A549 (cell line): ENCODE data around the gene NPAP1. TPM values are rescaled to one million over a fixed set of nuclear protein-coding genes. Genes with fewer than 3 reads are reported as not detected.

Experiments
- ATAC-seq, 2 experiments: fragments of 200-7000 bp in 1 of 2; fragments of >200 bp in 1 of 2; cut with Nextera tagmentation in 1 of 2; cut with Tn5 transposase in 1 of 2; 3 replicates each; pipeline versions ENCODE4 v1.8.0 to v1.9.1; 2018 to 2020; ENCODE audit warnings: mild to moderate bottlenecking in 1 of 2, moderate library complexity in 1 of 2
- CTCF ChIA-PET: fragments of 300-600 bp; sonication (Branson Sonifier 250); formaldehyde crosslinking; extraction: SDS; loops from one replicate; lab custom pipeline; 2021; ENCODE audit warnings: antibody characterized with exemption, inconsistent platforms; lab: Yijun Ruan, JAX
- POLR2A ChIA-PET: fragments of 350-600 bp; formaldehyde crosslinking; extraction: SDS; loops from one replicate; lab custom pipeline; 2021; ENCODE audit warnings: antibody characterized with exemption, inconsistent platforms; lab: Yijun Ruan, JAX
- DNase-seq, 2 experiments: peaks; one replicate each; pipeline versions ENCODE4 v3.0.0 to v3.0.0-alpha.2; 2011 to 2016; ENCODE audit warnings: low read depth in 1 of 2, low spot score in 1 of 2
- FAIRE-seq: peaks from 2 replicates; lab custom pipeline; 2011; peaks lifted over from hg19 to GRCh38; lab: Jason Lieb, UNC
- H3K27ac ChIP-seq, 2 experiments: fragments of >200 bp; sonication (Bioruptor Twin); formaldehyde crosslinking; 3 replicates each; pipeline ENCODE4 v1.5.1; 2016 to 2017
- H3K4me1 ChIP-seq: fragments of >200 bp; sonication (Bioruptor Twin); formaldehyde crosslinking; 3 replicates; pipeline ENCODE4 v1.6.1; 2016
- H3K4me2 ChIP-seq: fragments of >200 bp; sonication (Bioruptor Twin); formaldehyde crosslinking; 3 replicates; pipeline ENCODE4 v1.6.1; 2016
- H3K4me3 ChIP-seq: fragments of >200 bp; sonication (Bioruptor Twin); formaldehyde crosslinking; 3 replicates; pipeline ENCODE4 v1.5.1; 2016
- H3K9me3 ChIP-seq: fragments of >200 bp; sonication (Bioruptor Twin); formaldehyde crosslinking; 3 replicates; pipeline ENCODE4 v1.6.1; 2016
- BHLHE40 ChIP-seq: IDR thresholded peaks from 2 replicates; pipeline ENCODE4 v1.6.1; 2012; ENCODE audit warnings: low read depth, low read length, inconsistent platforms
- CEBPB ChIP-seq, 2 experiments: fragments of >200 bp in 1 of 2; sonication (Bioruptor Twin) in 1 of 2; formaldehyde crosslinking in 1 of 2; IDR thresholded peaks; 2 replicates each; pipeline ENCODE4 v1.6.1; 2012 to 2016
- CHD2 ChIP-seq: fragments of 150-350 bp; IDR thresholded peaks from 2 replicates; pipeline ENCODE4 v1.6.1; 2014; ENCODE audit warnings: low read length; ENCODE audit not compliant: partially characterized antibody
- EP300 ChIP-seq, 2 experiments: fragments of >200 bp; sonication (Bioruptor Twin); formaldehyde crosslinking; IDR thresholded peaks; 2 replicates in 1 of 2; 3 replicates in 1 of 2; pipeline ENCODE4 v1.6.1; 2016 to 2017
- FOSB ChIP-seq: fragments of 250-450 bp; sonication (Bioruptor Pico); IDR thresholded peaks from 2 replicates; pipeline ENCODE4 v1.5.0; 2020; ENCODE audit warnings: mild to moderate bottlenecking, moderate library complexity
- HDAC2 ChIP-seq: fragments of 200-600 bp; sonication (generic); IDR thresholded peaks from 2 replicates; pipeline ENCODE4 v1.6.1; 2016
- JUNB ChIP-seq: fragments of >200 bp; sonication (Bioruptor Twin); formaldehyde crosslinking; IDR thresholded peaks from 2 replicates; pipeline ENCODE4 v1.6.1; 2016
- KDM5A ChIP-seq: fragments of 200-600 bp; sonication (generic); IDR thresholded peaks from 2 replicates; pipeline ENCODE4 v1.6.1; 2016; ENCODE audit warnings: antibody characterized with exemption, mild to moderate bottlenecking
- MAFK ChIP-seq: fragments of 450-650 bp; IDR thresholded peaks from 2 replicates; pipeline ENCODE4 v1.6.1; 2014; ENCODE audit not compliant: partially characterized antibody
- NPAS2 ChIP-seq: fragments of 250-450 bp; sonication (Bioruptor Pico); IDR thresholded peaks from 2 replicates; pipeline ENCODE4 v1.8.0; 2022; ENCODE audit warnings: mild to moderate bottlenecking, moderate library complexity, borderline replicate concordance
- PHF8 ChIP-seq: fragments of 200-600 bp; sonication (generic); IDR thresholded peaks from 2 replicates; pipeline ENCODE4 v1.6.1; 2016; ENCODE audit warnings: low read depth, mild to moderate bottlenecking, antibody characterized with exemption, moderate library complexity, borderline replicate concordance
- POLR2A ChIP-seq: IDR thresholded peaks from 2 replicates; pipeline ENCODE4 v1.6.1; 2012; ENCODE audit warnings: mild to moderate bottlenecking, low read length
- RAD21 ChIP-seq, 2 experiments: fragments of >200 bp in 1 of 2; sonication (Bioruptor Twin) in 1 of 2; formaldehyde crosslinking in 1 of 2; IDR thresholded peaks in 1 of 2; conservative IDR thresholded peaks in 1 of 2; 2 replicates in 1 of 2; 3 replicates in 1 of 2; pipeline ENCODE4 v1.6.1; 2012 to 2018; ENCODE audit warnings: inconsistent platforms in 1 of 2
- SREBF2 ChIP-seq: fragments of 450-650 bp; IDR thresholded peaks from 2 replicates; pipeline ENCODE4 v1.6.1; 2014; ENCODE audit warnings: mild to moderate bottlenecking, moderate library complexity
- ZC3H11A ChIP-seq: fragments of 450-650 bp; IDR thresholded peaks from 2 replicates; pipeline ENCODE4 v1.6.1; 2014; ENCODE audit warnings: antibody characterized with exemption, mild to moderate bottlenecking
- ZNF302 ChIP-seq: fragments of 250-450 bp; sonication (Bioruptor Pico); IDR thresholded peaks from 2 replicates; pipeline ENCODE4 v1.9.0; 2021; ENCODE audit warnings: inconsistent platforms, mild to moderate bottlenecking, moderate library complexity
- ZSCAN20 ChIP-seq: fragments of 250-450 bp; sonication (Bioruptor Pico); IDR thresholded peaks from 2 replicates; pipeline ENCODE4 v1.8.0; 2022; ENCODE audit warnings: mild to moderate bottlenecking, moderate library complexity
- WGBS: methylation state at CpG from one replicate; pipeline ENCODE4 v1.1.6; 2017; ENCODE audit errors: missing lambda C conversion rate; 5-methylcytosine and 5-hydroxymethylcytosine counted together
- polyA plus RNA-seq, 4 experiments: library from polyadenylated mRNA; depleted of rRNA in 3 of 4; stranded (reverse); fragments of >200 nt; fragmentation: RNase III in 1 of 4; extraction: RNeasy Plus Mini Kit Qiagen cat#74134 plus additional on column Dnase treatment in 1 of 4; gene quantifications; 2 replicates in 3 of 4; 3 replicates in 1 of 4; pipeline ENCODE4 v1.2.3, GENCODE V29; 2011 to 2017
- TF ChIP-seq, protein P1 (sequence below): IDR thresholded peaks from 2 replicates; pipeline ENCODE4 v1.6.1; 2012; ENCODE audit warnings: low read depth, borderline replicate concordance
- TF ChIP-seq, protein P2 (sequence below): fragments of 250-450 bp; sonication (Bioruptor Pico); IDR thresholded peaks from 2 replicates; pipeline ENCODE4 v1.5.0; 2021; ENCODE audit warnings: mild to moderate bottlenecking, moderate library complexity, borderline replicate concordance
- TF ChIP-seq, protein P3 (sequence below): IDR thresholded peaks from 2 replicates; pipeline ENCODE4 v1.6.1; 2012

NPAP1 gene
- polyA plus RNA-seq, 2 of the 4 experiments (the other 2 are of a cell fraction) = not detected

DNA sequence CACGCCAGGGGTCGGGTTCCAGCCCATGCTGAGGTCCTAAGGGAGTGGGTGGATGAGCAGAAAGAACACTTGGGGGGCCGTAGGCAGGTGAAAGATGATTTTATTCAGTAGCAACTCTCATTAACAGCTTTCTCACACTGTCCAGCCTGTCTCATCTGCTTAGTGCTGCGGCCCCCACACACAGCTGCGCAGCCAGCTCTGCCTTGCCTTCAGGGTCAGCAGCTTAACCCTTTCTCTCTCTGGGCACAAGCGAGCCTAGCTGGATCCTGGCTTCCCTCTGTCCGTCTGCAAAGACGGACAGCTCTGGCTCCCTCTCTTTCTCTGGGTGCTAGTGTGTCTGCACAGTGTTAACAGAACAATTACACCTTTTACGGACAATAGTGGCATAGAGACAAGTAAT lies 21.3 kb downstream of the NPAP1 start:
- peak in 1 of 2 experiments; percentile 56; a peak in 1 of 6 replicates for ATAC-seq
- DNase-seq = no peak
- ChIA-PET POLR2A (no interaction called here), CTCF (no interaction called here)
- Histone ChIP-seq H3K9me3 (peaks cover 2% of the 10 kb centered on the region; the same call in 1 of the 3 replicates), H3K27ac (no peak overlapping the region), H3K4me3 (no peak overlapping the region), H3K4me1 (no peaks in the 10 kb centered on the region), H3K4me2 (no peak overlapping the region)
- 40% methylated on average over 9 of the region's 9 CpGs for WGBS
- no peak for FAIRE-seq
- TF ChIP-seq EP300 (IDR thresholded peaks at IDR 0.05) (no peak), SREBF2 (no peak), FOSB (CRISPR knock-in tag) (no peak), NPAS2 (CRISPR knock-in tag) (no peak), PHF8 (no peak), ZSCAN20 (CRISPR knock-in tag) (no peak)
- TF ChIP-seq, protein P1, sequence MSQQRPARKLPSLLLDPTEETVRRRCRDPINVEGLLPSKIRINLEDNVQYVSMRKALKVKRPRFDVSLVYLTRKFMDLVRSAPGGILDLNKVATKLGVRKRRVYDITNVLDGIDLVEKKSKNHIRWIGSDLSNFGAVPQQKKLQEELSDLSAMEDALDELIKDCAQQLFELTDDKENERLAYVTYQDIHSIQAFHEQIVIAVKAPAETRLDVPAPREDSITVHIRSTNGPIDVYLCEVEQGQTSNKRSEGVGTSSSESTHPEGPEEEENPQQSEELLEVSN = no peak
- TF ChIP-seq, protein P2, sequence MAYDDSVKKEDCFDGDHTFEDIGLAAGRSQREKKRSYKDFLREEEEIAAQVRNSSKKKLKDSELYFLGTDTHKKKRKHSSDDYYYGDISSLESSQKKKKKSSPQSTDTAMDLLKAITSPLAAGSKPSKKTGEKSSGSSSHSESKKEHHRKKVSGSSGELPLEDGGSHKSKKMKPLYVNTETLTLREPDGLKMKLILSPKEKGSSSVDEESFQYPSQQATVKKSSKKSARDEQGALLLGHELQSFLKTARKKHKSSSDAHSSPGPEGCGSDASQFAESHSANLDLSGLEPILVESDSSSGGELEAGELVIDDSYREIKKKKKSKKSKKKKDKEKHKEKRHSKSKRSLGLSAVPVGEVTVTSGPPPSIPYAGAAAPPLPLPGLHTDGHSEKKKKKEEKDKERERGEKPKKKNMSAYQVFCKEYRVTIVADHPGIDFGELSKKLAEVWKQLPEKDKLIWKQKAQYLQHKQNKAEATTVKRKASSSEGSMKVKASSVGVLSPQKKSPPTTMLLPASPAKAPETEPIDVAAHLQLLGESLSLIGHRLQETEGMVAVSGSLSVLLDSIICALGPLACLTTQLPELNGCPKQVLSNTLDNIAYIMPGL (CRISPR knock-in tag) = no peak

DNA sequence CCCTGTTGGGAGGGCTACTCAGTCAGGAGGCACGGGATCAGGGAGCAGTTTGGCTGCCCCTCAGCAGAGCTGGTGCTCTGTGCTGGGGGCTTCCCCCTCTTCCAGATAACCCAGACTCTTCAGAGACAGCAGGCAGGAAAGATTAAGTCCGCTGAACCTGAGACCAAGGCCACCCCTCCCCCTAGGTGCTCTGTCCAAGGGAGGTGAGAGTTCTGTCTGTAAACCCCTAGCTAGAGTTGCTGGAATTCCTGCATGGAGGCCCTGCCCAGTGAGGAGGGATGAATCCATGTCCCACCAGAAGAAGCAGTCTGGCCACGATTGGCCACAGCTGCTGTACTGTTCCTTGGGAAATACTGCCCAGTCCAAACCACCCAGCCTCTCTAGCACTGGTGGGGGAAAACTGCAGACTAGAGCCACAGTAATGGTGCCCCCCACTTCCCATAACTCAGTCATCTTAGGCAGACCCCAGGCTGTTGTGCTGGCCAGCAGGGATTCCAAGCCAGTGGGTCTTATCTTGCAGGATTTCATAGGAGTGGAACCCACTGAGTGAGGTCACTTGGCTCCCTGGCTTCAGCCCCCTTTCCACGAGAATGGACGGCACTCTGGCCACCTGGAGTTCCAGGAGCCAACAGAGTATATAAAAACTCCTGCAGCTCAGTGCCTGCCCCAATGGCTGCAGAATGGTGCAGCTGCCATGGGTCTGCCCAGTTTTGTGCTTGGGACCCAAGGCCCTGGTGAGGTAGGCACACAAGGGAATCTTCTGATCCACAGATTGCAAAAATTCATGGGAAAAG lies 42.9 kb downstream of the NPAP1 start:
- H3K27ac ChIP-seq = no peak overlapping the region
- WGBS = 16% methylated on average over 4 of the region's 5 CpGs
- H3K4me2 ChIP-seq = no peak overlapping the region
- no peak overlapping the region for H3K4me3 ChIP-seq
- H3K9me3 ChIP-seq = peaks cover 8% of the 10 kb centered on the region; the same call in 1 of the 3 replicates
- ChIA-PET CTCF (no interaction called here), POLR2A (no interaction called here)
- DNase-seq (no peak), FAIRE-seq (no peak), ATAC-seq (no peak)
- TF ChIP-seq JUNB (no peak), ZNF302 (CRISPR knock-in tag) (no peak), CEBPB (IDR thresholded peaks at IDR 0.05) (no peak), BHLHE40 (no peak), CHD2 (no peak), POLR2A (no peak), MAFK (no peak), HDAC2 (no peak), FOSB (CRISPR knock-in tag) (no peak), KDM5A (no peak), ZC3H11A (no peak)
- TF ChIP-seq, protein P1 = no peak
- no peaks in the 10 kb centered on the region for H3K4me1 ChIP-seq

DNA sequence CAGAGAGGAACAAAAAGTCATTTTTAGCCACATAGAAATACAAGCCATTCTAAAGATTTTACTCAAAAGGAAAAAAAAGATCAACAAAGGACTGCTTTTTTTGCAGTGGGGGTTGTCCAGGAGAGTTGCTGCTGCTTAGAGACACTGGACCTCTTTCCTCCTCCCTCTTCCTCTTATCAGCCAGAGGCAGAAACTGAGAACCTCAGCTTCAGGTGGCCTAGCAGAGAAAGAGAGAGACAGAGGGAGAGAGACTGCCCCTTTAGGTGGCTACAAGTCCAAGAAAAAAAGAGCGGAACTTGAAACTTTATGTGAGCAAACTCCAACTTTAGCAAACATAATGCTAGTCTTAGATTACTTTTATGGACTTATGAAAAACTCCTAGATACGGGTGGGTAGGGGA lies 54.2 kb downstream of the NPAP1 start:
- FAIRE-seq (no peak), DNase-seq (no peak), ATAC-seq (no peak)
- no peak for TF ChIP-seq RAD21 (conservative IDR thresholded peaks at IDR 0.05 in 1 of 2, IDR thresholded peaks at IDR 0.05 in 1 of 2)
- TF ChIP-seq, protein P3, sequence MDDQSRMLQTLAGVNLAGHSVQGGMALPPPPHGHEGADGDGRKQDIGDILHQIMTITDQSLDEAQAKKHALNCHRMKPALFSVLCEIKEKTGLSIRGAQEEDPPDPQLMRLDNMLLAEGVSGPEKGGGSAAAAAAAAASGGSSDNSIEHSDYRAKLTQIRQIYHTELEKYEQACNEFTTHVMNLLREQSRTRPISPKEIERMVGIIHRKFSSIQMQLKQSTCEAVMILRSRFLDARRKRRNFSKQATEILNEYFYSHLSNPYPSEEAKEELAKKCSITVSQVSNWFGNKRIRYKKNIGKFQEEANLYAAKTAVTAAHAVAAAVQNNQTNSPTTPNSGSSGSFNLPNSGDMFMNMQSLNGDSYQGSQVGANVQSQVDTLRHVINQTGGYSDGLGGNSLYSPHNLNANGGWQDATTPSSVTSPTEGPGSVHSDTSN = no peak
- no peak for TF ChIP-seq JUNB
- Histone ChIP-seq H3K4me3 (no peak overlapping the region), H3K4me2 (no peak overlapping the region), H3K9me3 (no peaks in the 10 kb centered on the region), H3K4me1 (no peaks in the 10 kb centered on the region), H3K27ac (no peak overlapping the region)
- ChIA-PET CTCF (no interaction called here), POLR2A (no interaction called here)
- WGBS = 54% methylated on average over 2 of the region's 2 CpGs
